ENCODE data around the gene DUSP5.
"Not testable (repeated sequence)": the region's sequence is repeated elsewhere in the genome, so short reads cannot be mapped to it uniquely, and the experiment has no call there.

Gene DUSP5

GRCh38 chr10:110462166-110463095 is 35.3 kb upstream of the DUSP5 start:
- no peak for DNase-seq
- no peaks in the 10 kb centered on the region for H3K27me3 ChIP-seq
- no peak for TF ChIP-seq CTCF (IDR thresholded peaks at IDR 0.05; ENCODE audit: low read depth, low read length)
- no peaks in the 10 kb centered on the region for H3K4me1 ChIP-seq
- no peaks in the 10 kb centered on the region for H3K9me3 ChIP-seq
- H3K36me3 ChIP-seq: no peaks in the 10 kb centered on the region
- no peak overlapping the region for H3K4me3 ChIP-seq (ENCODE audit: low read depth, low read length)

GRCh38 chr10:110468258-110468657 is 29.4 kb upstream of the DUSP5 start:
- H3K27me3 ChIP-seq; H3K36me3 ChIP-seq; DNase-seq; H3K4me3 ChIP-seq (ENCODE audit: low read depth, low read length); H3K9me3 ChIP-seq; H3K4me1 ChIP-seq: not testable (repeated sequence)

- DNase-seq; H3K27me3 ChIP-seq; H3K4me1 ChIP-seq; H3K9me3 ChIP-seq; H3K4me3 ChIP-seq (ENCODE audit: low read depth, low read length); H3K36me3 ChIP-seq: not testable (repeated sequence)
These were observed 27.2 kb upstream of the DUSP5 start for GRCh38 chr10:110470541-110470940.

- DNase-seq: no peak
- no peak for TF ChIP-seq CTCF (IDR thresholded peaks at IDR 0.05; ENCODE audit: low read depth, low read length)
- H3K4me3 ChIP-seq (ENCODE audit: low read depth, low read length): no peak overlapping the region
- H3K27me3 ChIP-seq: no peaks in the 10 kb centered on the region
- H3K4me1 ChIP-seq: no peaks in the 10 kb centered on the region
- H3K9me3 ChIP-seq: no peaks in the 10 kb centered on the region
- no peaks in the 10 kb centered on the region for H3K36me3 ChIP-seq
These were observed 26.1 kb upstream of the DUSP5 start for GRCh38 chr10:110471566-110472139.

GRCh38 chr10:110474017-110474416 is 23.7 kb upstream of the DUSP5 start:
- H3K27me3 ChIP-seq: no peaks in the 10 kb centered on the region
- H3K4me1 ChIP-seq: no peaks in the 10 kb centered on the region
- no peak for DNase-seq
- no peaks in the 10 kb centered on the region for H3K36me3 ChIP-seq
- TF ChIP-seq CTCF (IDR thresholded peaks at IDR 0.05; ENCODE audit: low read depth, low read length): no peak
- H3K4me3 ChIP-seq (ENCODE audit: low read depth, low read length): no peak overlapping the region
- H3K9me3 ChIP-seq: no peaks in the 10 kb centered on the region

- DNase-seq: no peak
- no peak for TF ChIP-seq CTCF (IDR thresholded peaks at IDR 0.05; ENCODE audit: low read depth, low read length)
These were observed 22.9 kb upstream of the DUSP5 start for GRCh38 chr10:110474826-110475225.

More at GRCh38 chr10:110474826-110475225, 22.9 kb upstream of the DUSP5 start:
- H3K4me1 ChIP-seq: no peaks in the 10 kb centered on the region
- no peaks in the 10 kb centered on the region for H3K27me3 ChIP-seq
- no peaks in the 10 kb centered on the region for H3K36me3 ChIP-seq
- no peaks in the 10 kb centered on the region for H3K9me3 ChIP-seq
- H3K4me3 ChIP-seq (ENCODE audit: low read depth, low read length): no peak overlapping the region
